Endometrium (tissue), 2 donors: ENCODE data around the gene CYTH1.

Experiments
- FAIRE-seq: peaks from 2 replicates; lab custom pipeline; 2012; peaks lifted over from hg19 to GRCh38; lab: Jason Lieb, UNC
- donor health status: control.
- donor health status: control.

The CYTH1 gene, protein sequence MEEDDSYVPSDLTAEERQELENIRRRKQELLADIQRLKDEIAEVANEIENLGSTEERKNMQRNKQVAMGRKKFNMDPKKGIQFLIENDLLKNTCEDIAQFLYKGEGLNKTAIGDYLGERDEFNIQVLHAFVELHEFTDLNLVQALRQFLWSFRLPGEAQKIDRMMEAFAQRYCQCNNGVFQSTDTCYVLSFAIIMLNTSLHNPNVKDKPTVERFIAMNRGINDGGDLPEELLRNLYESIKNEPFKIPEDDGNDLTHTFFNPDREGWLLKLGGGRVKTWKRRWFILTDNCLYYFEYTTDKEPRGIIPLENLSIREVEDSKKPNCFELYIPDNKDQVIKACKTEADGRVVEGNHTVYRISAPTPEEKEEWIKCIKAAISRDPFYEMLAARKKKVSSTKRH

DNA sequence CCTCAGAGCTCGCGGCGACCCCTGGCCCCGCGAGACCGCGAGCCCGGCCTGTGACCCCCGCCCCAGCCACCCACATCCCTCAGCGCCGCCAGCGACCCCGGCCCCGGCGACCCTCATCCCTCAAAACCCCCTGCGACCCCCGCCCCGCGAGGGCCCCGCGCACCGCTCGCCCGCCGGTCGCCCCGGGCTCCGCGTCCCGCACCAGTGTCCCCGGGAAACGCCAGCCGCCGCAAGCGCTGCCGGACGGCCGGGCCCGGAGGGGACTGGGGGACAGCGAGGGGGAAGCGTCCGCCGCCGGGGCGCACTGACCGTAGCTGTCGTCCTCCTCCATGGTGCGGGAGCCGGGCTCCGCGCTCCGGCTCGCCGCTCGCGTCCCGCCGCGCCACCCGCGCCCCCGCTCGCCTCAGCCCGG is at the start of gene CYTH1:
CYTH1 (minus strand) TSS at position 381 of the 412 bp plus-strand sequence; CDS start at position 331, 50 bp downstream.
- no peak for FAIRE-seq

- no peak for FAIRE-seq
Measured at GRCh38 chr17:78829477-78829876, 47.4 kb upstream of the CYTH1 start.

DNA sequence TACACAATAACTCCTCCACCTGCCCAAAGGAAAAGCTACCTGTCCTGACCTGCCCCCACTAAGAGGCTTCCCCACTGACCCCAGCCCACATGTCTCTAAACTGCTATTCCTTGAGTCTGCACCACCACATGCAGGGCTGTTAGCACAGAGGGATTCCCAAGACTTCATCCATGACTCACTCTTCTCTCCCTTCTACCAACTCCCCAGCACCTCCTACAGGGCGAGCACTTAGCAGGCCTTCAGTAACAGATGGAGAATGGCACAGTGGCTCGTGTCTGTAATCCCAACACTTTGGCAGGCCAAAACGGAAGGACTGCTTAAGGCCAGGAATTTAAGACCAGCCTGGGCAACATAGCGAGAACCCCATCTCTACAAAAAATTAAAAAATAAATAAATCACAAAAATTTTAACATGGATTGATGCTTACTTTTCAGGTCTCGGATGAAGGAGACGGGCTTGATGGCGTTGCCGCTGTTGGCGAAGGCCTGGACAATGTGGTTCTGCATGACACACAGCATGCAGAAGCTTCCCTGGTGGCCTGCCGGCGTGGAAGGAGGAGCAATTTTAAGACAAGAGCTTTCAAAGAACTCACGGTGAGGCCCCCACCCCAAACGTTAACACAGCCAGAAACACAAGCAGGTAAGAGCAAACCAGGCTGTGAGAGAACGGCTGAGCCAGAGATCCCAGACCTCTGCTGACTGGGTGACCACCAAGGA is 46.6 kb upstream of the CYTH1 start:
- no peak for FAIRE-seq

GRCh38 chr17:78826836-78827509 is 44.9 kb upstream of the CYTH1 start:
- no peak for FAIRE-seq

- FAIRE-seq, result no peak
Measured at GRCh38 chr17:78826421-78826820, 44.3 kb upstream of the CYTH1 start.

DNA sequence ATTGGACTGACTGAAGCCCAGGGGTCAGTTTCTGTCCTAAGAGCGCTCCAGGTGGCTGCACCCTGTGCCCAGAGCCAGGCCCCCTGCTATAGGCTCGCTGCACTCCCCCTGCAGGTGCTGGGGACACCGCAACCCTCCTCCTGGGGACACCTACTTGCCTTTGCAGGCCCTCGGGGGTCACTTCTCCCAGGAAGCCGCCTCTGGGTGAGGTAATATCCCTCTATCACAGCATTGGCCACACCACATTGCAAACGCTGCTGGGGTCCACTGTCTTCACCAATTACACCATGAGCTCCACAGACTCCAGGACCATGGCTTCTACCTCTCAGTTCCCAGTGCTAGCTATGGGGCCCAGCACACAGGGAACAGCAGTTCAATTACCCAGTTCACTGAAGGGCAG is 43.6 kb upstream of the CYTH1 start:
- no peak for FAIRE-seq

- no peak for FAIRE-seq
Measured at GRCh38 chr17:78824240-78824639, 42.2 kb upstream of the CYTH1 start.

- no peak for FAIRE-seq
Measured at GRCh38 chr17:78823282-78824046, 41.4 kb upstream of the CYTH1 start.

GRCh38 chr17:78822552-78822951 is 40.5 kb upstream of the CYTH1 start:
- FAIRE-seq, result no peak

- no peak for FAIRE-seq
Measured at GRCh38 chr17:78821961-78822360, 39.9 kb upstream of the CYTH1 start.

GRCh38 chr17:78820841-78821240 is 38.8 kb upstream of the CYTH1 start:
- no peak for FAIRE-seq

GRCh38 chr17:78819806-78820792 is 38.0 kb upstream of the CYTH1 start:
- no peak for FAIRE-seq

- no peak for FAIRE-seq
Measured at GRCh38 chr17:78819402-78819801, 37.3 kb upstream of the CYTH1 start.

DNA sequence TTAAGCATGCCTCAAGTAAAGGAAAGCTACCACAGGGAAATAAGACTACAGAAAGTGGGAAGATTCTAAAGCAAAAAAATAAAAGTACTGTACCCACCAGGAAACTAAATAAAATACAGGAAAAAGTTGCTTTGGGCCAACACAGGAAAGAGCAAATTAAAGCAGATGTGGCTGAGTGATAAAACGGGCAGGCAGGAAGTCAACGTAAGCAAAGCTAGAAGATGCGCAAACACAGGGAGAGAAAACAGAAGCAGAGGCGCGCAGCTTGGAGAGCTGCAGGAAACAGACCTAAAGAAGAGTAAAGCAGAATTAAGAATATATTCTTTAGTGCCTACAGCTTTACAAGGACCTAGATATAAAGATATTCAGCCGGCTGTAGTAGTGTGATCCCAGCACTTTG is 36.9 kb upstream of the CYTH1 start:
- FAIRE-seq, result no peak

DNA sequence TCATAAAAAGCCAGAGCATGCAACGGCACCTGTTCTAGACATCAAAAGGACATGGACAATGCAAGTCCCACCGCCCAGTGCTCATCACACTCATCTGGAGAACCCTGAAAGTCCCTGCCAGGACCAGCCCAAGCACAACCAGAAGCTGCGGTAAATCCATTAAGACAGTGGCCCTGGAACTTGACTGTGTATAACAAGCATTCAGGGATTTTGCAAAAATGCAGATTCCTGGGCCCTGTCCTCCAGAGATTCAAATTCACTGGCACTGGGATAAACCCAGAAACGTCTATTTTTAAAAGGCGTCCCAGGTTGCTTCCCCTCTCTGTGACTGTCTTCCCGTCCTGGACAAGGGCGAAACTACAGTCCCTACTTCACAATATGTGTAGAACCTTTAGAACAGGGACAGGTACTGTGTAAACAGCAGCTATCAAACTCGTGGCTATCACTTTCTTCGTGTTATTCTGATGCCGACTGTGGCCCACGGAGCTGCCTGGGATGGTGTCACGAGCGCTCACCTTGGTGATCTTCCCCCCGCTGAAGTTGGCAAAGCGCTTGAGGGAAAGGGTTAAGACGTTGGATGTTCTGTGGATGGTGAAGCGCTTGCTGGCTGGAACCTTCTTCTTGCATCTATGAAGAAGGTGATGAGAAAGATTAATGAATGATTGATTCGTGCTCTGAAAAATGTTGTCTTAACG is 36.2 kb upstream of the CYTH1 start:
- FAIRE-seq, result no peak

GRCh38 chr17:78817123-78817522 is 35.0 kb upstream of the CYTH1 start:
- no peak for FAIRE-seq

- FAIRE-seq, result no peak
Measured at GRCh38 chr17:78815696-78816095, 33.6 kb upstream of the CYTH1 start.

DNA sequence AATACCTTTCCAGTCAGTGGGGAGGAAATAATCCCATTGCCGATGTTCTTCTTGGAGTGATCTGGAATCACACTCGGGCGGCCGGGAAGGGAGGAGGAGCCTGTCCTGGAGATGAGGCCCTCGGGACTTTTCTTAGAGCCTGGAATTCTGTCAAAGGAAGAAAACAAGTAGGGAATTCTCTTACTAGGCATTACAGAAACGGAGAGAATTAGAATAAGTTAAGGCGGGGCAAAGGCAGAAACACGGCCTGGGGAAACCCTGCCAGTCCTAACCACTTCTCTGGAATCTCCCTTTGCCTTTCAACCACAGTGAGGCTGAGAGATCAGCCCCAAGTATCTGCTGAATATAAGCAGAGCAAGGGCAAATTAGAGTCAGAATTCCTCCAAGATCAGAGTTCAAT is 30.8 kb upstream of the CYTH1 start:
- FAIRE-seq, result no peak

GRCh38 chr17:78808163-78808562 is 26.1 kb upstream of the CYTH1 start:
- FAIRE-seq, result no peak

- FAIRE-seq, result no peak
Measured at GRCh38 chr17:78806451-78806850, 24.4 kb upstream of the CYTH1 start.
